ENCODE results near the gene TXNIP. TPM values are rescaled to one million over a fixed set of nuclear protein-coding genes. Genes with fewer than 3 reads are reported as not detected.

Gene TXNIP
- total RNA-seq, 1 experiment from 2014 or later: 24.6 TPM

GRCh38 chr1:146021050-146021445 lies 24.7 kb upstream of the TXNIP start:
- no peak for DNase-seq
- Histone ChIP-seq H3K27me3 (ENCODE audit: control insufficient read depth, insufficient read depth, low read length) (peaks cover 50% of the 10 kb centered on the region), H3K4me3 (ENCODE audit: insufficient read depth, low read depth, low read length) (no peak overlapping the region), H3K36me3 (replicated peaks; ENCODE audit: control insufficient read depth, insufficient read depth, low read length) (no peaks in the 10 kb centered on the region)

DNA sequence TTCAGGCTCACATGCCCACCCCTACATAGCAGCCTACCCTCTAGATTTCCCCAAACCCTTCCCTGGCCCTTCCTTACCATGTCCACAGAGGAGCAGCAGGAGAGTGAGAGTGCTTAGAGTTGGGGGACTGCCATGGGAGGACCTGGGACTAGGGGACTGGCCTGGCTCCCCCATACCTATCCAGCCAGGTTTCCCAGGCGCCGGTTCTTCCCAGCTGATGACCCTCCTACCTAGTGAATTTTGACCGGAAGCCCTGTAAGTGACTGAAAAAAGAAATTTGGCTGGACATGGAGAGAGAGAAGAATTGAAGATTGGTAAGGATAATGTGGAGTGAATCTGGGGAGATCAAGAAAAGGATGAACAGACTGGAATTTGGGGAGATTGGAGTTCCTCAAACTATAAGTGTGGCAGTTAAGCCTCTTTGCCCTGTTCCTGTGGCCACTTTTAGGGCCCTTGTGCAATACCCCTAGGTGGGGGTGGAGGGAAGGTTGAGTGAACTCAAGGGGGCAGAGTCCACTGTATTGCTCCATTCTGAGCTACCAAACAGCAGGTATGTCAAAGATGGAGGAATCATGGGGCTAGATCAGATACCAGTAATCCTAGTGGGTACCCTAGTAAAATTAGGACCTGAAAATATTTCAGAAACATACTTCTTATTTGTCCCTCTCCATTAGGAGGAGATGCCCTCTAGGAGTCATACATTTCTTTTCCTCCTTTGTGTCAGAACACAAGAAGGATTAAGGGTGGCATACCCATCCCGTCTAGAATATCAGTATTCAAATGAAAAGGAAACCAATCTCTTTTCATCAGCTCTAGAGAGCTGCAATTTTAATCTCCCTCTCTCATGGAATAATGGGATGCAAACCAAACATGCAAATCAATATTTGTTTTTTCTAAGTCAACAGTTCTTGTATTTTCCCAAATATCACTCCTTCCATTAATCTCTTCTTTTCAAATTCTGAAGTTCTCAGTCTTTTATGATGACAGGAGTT lies 24.0 kb upstream of the TXNIP start:
- Histone ChIP-seq H3K4me3 (ENCODE audit: insufficient read depth, low read depth, low read length) (no peak overlapping the region; the same call in 1 of the 2 replicates), H3K27me3 (ENCODE audit: control insufficient read depth, insufficient read depth, low read length) (peaks cover 50% of the 10 kb centered on the region), H3K36me3 (replicated peaks; ENCODE audit: control insufficient read depth, insufficient read depth, low read length) (no peaks in the 10 kb centered on the region)
- no peak for DNase-seq

GRCh38 chr1:146019231-146020057 lies 23.1 kb upstream of the TXNIP start:
- peak overlapping the region; percentile 43 for H3K4me3 ChIP-seq (ENCODE audit: insufficient read depth, low read depth, low read length)
- H3K36me3 ChIP-seq (replicated peaks; ENCODE audit: control insufficient read depth, insufficient read depth, low read length): no peaks in the 10 kb centered on the region
- H3K27me3 ChIP-seq (ENCODE audit: control insufficient read depth, insufficient read depth, low read length): peaks cover 50% of the 10 kb centered on the region
- DNase-seq: peak; percentile 91

DNA sequence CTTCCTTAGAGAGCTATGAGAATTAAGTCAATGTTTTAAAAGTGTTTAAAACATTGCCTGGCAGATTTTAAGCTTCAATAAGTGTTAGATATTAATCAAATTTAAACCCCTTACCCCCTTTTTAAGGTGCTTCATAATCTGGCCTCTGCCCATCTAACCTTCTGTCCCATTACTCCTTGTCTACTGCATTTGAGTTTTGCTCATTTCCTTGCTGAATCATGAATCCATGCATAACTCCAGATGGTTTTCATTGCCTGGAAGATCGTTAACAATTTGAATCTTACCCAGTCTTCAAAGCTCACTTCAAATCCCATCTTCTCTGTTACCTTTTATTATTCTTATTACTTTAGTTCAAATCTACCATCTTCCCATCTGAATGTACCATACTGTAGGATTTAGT lies 20.5 kb upstream of the TXNIP start:
- Histone ChIP-seq H3K36me3 (replicated peaks; ENCODE audit: control insufficient read depth, insufficient read depth, low read length) (no peaks in the 10 kb centered on the region), H3K4me3 (ENCODE audit: insufficient read depth, low read depth, low read length) (no peak overlapping the region), H3K27me3 (ENCODE audit: control insufficient read depth, insufficient read depth, low read length) (peaks cover 46% of the 10 kb centered on the region)
- DNase-seq: no peak

DNA sequence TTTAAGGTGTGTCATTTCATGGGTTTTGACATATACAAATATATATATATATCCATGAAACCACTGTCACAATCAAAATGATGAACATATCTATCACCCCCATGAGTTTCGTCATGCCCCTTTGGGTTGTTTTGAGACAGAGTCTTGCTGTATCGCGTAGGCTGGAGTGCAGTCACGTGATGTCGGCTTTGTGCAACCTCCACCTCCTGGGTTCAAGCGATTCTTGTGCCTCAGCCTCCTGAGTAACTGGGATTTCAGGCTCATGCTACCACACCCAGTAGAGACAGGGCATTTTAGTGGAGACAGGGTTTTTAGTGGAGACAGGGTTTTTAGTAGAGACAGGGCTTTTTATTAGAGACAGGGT lies 17.2 kb upstream of the TXNIP start:
- H3K4me3 ChIP-seq (ENCODE audit: insufficient read depth, low read depth, low read length): no peak overlapping the region
- no peak for DNase-seq
- H3K36me3 ChIP-seq (replicated peaks; ENCODE audit: control insufficient read depth, insufficient read depth, low read length): no peaks in the 10 kb centered on the region
- peaks cover 16% of the 10 kb centered on the region for H3K27me3 ChIP-seq (ENCODE audit: control insufficient read depth, insufficient read depth, low read length)

DNA sequence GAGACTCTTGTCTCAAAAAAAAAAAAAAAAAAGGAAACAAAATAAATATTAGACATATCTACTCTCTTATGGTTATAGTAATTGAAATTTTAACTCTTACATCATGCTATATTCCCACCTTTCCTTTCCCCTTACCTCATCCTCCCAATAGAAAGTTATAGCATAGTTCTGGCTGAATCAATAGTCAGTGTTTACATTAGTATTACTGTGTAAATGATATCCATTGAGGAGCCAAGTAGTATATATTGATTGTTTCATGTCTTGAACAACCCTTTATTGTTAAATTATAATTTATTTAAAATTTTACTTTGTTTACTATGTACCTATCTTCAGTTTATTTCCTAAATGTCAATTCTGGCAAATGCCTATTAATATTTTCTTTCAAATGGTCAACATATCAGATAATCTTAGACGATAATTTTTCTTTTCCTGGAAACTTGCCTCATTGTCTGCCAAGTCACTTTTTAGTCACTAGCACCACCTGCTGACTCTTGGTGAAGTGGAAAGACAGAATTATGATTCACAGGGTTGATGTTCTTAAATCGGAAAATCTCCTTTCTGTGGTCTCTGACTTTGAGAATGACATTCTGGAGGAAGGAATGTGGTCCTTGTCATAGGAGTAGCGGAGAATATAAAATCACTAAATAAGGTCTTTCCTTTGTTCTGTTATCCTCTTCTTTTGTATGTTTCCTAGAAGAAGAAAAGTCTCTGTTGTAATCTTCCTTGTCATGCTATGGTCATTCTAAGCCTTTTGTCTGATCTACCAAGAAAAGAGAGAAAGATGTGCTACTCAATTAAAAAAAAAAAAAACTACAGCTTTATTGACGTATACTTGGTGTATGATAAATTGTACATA lies 16.6 kb upstream of the TXNIP start:
- Histone ChIP-seq H3K4me3 (ENCODE audit: insufficient read depth, low read depth, low read length) (no peak overlapping the region), H3K36me3 (replicated peaks; ENCODE audit: control insufficient read depth, insufficient read depth, low read length) (no peaks in the 10 kb centered on the region), H3K27me3 (ENCODE audit: control insufficient read depth, insufficient read depth, low read length) (peaks cover 10% of the 10 kb centered on the region; the same call in 1 of the 2 replicates)
- DNase-seq: peak; percentile 59

- H3K36me3 ChIP-seq (replicated peaks; ENCODE audit: control insufficient read depth, insufficient read depth, low read length): no peaks in the 10 kb centered on the region
- no peak overlapping the region for H3K4me3 ChIP-seq (ENCODE audit: insufficient read depth, low read depth, low read length)
- DNase-seq: no peak
- no peaks in the 10 kb centered on the region for H3K27me3 ChIP-seq (ENCODE audit: control insufficient read depth, insufficient read depth, low read length)
Measured at GRCh38 chr1:146010126-146010738, 13.9 kb upstream of the TXNIP start.

DNA sequence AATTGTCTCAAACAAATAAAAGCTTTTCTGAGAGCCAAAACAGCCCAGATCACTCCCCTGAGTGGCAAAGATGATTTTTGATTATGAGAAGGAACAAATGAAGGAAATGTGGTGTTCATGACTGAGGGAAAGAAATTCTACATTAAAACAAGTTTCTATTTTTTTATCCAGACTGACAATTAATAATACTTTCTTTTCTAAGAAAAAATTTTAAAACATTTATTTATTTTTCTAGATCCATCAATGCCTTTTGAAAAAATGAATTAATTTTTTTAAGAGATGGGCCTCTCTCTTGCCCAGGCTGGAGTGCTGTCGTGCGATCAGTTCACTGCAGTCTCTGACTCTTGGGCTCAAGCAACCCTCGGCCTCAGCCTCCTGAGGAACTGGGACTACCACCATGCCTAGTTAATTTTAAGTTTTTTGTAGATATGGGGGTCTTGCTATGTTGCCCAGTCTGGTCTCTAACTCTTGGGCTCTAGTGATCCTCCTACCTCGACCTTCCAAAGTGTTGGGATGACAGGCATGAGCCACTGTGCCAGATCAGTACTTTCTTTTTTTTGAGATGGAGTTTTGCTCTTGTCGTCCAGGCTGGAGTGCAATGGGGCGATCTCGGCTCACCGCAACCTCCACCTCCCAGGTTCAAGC lies 11.2 kb upstream of the TXNIP start:
- no peak overlapping the region for H3K4me3 ChIP-seq (ENCODE audit: insufficient read depth, low read depth, low read length)
- H3K36me3 ChIP-seq (replicated peaks; ENCODE audit: control insufficient read depth, insufficient read depth, low read length): no peaks in the 10 kb centered on the region
- DNase-seq: no peak
- no peaks in the 10 kb centered on the region for H3K27me3 ChIP-seq (ENCODE audit: control insufficient read depth, insufficient read depth, low read length)

DNA sequence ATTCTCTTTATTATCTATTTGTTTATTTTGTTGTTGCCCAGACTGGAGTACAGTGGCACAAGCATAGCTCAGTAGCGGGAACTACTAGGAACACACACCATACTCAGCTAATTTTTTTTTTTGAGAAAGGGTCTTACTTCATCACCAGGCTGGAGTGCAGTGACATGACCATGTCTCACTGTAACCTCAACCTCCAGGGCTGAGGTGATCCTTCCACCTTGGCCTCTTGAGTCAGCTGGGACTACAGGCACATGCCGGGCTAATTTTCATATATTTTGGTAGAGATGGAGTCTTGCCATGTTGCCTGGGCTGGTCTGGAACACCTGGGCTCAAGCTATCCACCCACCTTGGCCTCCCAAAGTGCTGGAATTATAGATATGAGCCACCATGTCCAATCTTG lies 5.3 kb upstream of the TXNIP start:
- no peaks in the 10 kb centered on the region for H3K36me3 ChIP-seq (replicated peaks; ENCODE audit: control insufficient read depth, insufficient read depth, low read length)
- H3K4me3 ChIP-seq (ENCODE audit: insufficient read depth, low read depth, low read length): no peak overlapping the region
- H3K27me3 ChIP-seq (ENCODE audit: control insufficient read depth, insufficient read depth, low read length): no peaks in the 10 kb centered on the region; the same call in 1 of the 2 replicates
- DNase-seq: no peak

DNA sequence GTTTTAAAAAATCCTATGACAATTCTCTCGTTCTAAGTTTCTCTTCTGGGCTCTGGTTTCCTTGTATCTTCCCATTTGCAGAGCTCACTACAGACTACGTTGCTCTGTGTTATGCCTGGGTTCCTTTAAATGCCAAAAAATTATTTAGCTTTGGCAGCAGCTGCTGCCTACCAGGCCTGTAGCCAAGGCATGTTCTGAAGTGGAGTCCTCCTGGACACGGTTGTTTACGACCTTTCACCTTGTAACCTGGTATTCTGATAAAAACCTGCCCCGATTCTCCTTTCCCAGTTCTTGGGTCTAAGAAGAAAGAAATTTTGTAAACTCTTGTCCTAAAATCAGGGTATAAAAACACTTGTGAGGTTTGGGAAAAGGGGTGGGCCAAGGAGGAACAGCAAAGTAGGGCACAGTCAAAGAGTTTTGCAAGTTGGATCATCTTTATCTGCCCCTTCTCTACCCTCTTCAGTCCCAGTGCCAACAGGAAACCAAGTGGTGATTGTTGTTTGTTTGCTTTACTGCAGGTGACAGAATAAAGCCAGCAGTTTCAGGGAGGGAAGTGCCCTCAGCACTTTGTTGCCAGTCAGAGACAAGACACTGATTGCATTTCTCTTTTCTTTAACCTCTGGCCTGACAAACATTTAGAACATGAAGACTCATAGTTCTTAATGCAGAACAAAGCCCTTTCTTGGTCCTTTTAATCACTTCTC lies 3.1 kb upstream of the TXNIP start:
- no peak for DNase-seq
- peaks cover 4% of the 10 kb centered on the region for H3K36me3 ChIP-seq (replicated peaks; ENCODE audit: control insufficient read depth, insufficient read depth, low read length)
- peaks cover 2% of the 10 kb centered on the region; the same call in 1 of the 2 replicates for H3K27me3 ChIP-seq (ENCODE audit: control insufficient read depth, insufficient read depth, low read length)
- H3K4me3 ChIP-seq (ENCODE audit: insufficient read depth, low read depth, low read length): no peak overlapping the region

DNA sequence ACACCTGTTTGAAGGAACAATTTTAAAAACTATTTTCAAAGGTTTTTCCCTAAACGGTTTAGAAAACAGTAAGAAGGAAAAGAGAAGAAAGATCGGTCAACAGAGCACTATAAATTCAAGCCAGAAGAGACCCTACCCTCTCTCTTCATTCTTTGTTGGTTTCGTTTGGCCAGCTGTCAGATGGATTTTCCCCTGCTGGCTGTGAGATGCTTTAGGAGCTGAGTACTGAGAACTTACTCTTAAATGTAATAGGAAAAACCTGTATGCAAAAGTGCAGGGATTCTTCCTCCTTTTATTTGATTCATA lies 1.3 kb upstream of the TXNIP start:
- Histone ChIP-seq H3K4me3 (ENCODE audit: insufficient read depth, low read depth, low read length) (no peak overlapping the region), H3K27me3 (ENCODE audit: control insufficient read depth, insufficient read depth, low read length) (peaks cover 2% of the 10 kb centered on the region; the same call in 1 of the 2 replicates), H3K36me3 (replicated peaks; ENCODE audit: control insufficient read depth, insufficient read depth, low read length) (peaks cover 20% of the 10 kb centered on the region)
- DNase-seq: no peak

DNA sequence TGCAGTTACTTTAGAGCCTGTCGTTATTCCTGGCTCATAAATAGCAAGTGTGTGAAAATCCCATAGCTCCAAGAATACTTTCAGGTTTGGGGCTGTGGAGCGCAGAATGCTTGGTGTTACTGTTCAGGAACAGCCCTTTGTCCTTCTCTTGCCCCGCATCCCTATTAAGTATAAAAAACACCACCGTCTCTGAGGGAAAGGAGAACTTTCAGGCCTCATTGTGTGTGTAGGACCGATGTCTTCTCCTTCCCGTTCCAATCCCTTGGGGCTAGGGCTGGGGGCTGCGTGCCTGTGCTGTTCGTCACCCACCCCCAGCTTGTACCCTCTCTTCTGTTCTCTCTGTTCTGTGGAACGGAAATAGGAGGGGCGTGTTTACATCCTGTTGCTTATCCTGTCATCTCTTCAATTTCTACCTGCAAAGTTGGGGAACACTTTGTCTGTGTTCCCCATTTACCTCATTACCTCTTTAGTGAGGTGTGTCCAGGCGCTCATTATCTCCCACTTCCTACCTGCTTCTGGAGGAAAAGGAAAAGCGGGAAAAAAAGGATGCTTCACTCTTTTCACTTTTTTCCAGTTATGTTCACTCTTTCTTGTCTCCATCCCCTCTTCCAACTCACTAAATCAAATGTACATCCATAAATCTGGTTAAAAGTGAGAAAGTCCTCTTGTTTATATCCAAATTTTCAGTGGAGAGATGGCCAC lies 788 bp upstream of the TXNIP start:
- peaks cover 22% of the 10 kb centered on the region for H3K36me3 ChIP-seq (replicated peaks; ENCODE audit: control insufficient read depth, insufficient read depth, low read length)

More for the DNA sequence above, 788 bp upstream of the TXNIP start:
- H3K27me3 ChIP-seq (ENCODE audit: control insufficient read depth, insufficient read depth, low read length): peaks cover 2% of the 10 kb centered on the region; the same call in 1 of the 2 replicates
- H3K4me3 ChIP-seq (ENCODE audit: insufficient read depth, low read depth, low read length): peak overlapping the region; percentile 61
- peak; percentile 35 for DNase-seq
